Measurements from ENCODE around the gene DOLPP1.

Gene DOLPP1

GRCh38 chr9:129064499-129064908, 16.4 kb upstream of the DOLPP1 start:
- no peak for DNase-seq (ENCODE audit: low read depth)

DNA sequence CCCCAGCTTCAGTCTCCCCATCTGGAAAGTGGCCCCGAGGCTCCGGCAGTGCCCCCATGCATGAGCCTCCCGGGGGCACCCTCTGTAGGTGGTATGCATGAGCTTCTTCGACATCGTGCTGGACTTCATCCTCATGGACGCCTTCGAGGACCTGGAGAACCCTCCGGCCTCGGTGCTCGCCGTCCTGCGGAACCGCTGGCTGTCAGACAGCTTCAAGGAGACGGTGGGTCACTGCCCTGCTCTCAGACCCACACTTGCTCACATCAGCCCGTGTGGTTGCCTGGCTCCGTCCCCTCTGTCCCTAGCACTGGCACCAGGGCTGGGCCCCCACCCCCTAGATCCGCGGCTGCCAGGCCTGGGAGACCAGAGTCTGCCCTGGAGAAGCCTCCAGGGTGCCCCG, 12.8 kb upstream of the DOLPP1 start:
- DNase-seq (ENCODE audit: low read depth) = no peak

DNA sequence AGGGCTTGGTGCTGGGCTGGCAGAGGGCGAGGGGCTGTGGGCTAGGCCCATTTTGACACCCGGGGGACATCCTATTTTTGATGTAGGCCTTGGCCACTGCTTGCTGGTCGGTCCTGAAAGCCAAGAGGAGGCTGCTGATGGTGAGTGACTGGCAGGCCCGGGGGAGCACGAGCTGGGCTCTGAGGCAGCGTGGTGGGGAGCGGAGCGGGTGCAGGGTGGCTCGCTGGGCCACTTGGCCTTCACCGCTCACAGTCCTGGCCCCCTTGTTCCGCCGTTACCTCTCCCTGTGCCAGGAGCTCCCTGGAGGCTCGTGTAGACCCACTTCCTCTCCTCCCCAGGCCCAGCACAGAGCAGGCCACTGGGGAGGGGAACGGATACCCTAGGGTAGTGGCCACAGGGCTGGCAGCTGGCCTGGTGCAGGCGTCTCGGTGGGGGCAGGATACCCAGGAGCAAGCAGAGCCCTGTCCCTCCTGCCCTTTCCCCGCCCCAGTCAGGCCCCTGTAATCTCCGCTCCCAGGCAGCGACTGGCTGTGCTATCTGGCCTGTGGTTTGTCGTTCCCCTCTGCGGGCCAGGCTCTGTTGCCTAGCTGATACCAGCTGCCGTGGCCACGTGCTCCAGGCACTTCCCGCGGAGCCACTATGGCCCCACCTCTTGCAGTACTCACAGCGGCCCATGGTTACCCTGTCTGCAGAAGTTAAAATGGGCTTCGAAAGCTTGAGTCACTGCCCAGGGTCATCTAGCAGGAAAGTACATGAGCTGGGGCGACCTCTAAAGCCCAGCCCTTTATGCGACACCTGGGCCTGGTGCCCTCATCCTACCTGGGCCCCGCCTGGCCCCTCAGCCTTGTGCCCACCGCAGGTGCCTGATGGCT, 11.7 kb upstream of the DOLPP1 start:
- no peak for DNase-seq (ENCODE audit: low read depth)

DNA sequence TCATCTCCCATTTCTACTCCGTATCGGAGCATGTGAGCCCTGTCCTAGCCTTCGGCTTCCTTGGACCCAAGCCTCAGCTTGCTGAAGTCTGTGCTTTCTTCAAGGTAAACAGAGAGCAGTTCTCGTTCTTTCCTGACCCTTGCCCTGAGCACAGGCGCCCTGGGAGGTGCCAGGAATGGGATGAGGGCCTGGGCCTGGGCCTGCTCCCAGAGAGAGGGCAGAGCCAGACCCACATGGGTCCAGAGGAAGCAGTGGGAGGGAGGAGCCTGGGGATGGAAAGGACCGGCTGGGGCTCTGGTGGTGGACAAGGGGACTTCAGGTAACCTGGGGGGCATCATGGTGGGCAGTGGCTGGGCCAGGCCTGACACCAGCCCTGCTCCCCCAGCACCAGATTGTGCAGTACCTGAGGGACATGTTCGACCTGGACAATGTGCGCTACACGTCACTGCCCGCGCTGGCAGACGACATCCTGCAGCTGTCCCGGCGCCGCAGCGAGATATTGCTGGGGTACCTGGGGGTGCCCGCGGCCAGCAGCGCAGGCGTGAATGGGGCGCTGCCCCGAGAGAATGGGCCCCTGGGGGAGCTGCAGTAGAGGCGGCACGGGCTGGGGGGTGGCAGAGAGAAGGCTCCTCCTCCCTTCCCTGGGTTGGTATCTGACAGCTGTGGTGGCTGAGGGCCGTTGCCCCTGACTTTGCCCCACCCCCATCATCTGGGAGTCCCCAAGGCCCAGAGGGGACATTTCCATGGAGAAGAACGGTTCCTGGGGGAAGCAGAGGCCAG, 10.9 kb upstream of the DOLPP1 start:
- no peak for DNase-seq (ENCODE audit: low read depth)

DNA sequence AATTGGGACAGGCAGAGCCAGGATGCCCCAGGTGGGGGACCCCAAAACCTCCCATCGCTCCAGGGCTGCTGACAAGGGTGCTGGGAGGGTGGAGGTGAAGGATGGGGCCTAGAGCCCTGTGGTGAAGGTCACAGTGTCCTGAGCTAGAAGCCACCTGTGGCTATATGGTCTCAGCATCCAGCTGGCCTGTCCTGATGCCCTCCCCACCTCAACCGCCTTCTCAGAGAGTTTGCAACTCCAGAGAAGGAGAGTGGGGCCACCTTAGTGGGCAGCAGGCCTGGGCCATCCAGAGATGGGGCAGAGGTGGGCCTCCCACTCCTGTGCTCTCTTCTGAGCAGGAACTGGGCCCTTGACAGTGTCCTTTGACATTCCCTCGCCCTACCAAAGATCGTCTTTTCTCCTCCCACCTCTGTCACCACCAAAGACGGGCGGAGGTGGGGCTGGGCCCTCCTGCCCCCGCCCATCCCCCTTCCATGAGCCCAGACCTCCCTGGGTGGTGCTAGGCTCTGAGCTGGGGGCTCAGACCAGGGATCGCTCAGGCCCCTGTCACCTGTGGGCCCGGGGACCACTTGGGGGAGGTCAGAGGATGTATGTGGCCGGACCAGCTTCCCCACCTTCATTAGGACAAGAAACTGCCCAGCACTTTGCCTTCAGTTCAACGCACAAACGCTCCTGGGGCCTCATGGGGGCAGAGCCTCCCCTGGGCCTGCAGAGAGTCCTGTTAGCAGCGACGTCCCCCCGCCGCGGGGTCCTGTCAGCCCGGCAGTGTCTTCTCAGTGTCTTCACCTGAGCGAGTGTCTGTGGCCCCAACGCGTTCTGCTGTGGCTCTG, 10.0 kb upstream of the DOLPP1 start:
- DNase-seq (ENCODE audit: low read depth) = no peak

DNA sequence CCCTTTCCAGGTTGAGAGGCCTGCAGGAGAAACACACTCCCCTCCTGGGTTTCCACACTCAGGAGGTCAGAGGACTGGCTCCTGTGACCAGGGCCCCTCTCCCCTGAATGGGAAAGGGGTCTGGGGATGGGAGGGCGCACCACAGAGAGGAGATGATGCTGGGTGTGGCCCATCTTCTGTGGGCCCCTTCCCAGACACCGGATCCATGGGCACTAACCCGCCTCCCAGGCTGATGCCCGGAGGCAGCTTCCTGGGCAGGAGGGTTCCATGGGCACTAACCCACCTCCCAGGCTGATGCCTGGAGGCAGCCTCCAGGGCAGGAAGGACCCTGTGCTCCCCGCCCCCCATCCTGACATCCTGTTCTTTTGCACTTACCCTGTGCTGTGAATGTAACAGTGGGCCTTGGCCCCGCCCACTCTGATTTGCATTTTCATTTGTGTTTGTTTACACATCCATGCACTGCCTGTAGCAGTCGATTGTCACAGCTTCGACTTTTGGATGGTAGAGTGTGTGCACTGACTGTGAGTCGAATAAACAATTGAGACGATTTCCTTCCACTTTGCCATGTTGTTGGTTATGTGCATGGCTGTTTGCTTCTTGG, 9.3 kb upstream of the DOLPP1 start:
- no peak for DNase-seq (ENCODE audit: low read depth)

GRCh38 chr9:129072171-129072570, 8.7 kb upstream of the DOLPP1 start:
- no peak for DNase-seq (ENCODE audit: low read depth)

DNA sequence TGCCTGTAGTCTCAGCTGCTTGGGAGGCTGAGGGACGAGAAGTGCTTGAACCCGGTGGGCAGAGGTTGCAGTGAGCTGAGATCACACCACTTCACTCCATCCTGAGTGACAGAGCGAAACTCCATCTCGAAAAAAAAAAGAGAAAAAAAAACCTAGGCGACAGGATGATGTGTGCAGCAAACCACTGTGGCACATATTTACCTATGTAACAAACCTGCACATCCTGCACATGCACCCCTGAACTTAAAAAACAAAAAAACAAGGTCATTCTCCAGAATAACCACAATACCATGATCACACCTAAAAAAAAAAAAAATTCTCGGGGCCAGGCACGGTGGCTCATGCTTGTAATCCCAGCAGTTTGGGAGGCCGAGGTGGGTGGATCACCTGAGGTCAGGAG, 7.5 kb upstream of the DOLPP1 start:
- DNase-seq (ENCODE audit: low read depth) = no peak

GRCh38 chr9:129074106-129074505, 6.8 kb upstream of the DOLPP1 start:
- DNase-seq (ENCODE audit: low read depth) = no peak

DNA sequence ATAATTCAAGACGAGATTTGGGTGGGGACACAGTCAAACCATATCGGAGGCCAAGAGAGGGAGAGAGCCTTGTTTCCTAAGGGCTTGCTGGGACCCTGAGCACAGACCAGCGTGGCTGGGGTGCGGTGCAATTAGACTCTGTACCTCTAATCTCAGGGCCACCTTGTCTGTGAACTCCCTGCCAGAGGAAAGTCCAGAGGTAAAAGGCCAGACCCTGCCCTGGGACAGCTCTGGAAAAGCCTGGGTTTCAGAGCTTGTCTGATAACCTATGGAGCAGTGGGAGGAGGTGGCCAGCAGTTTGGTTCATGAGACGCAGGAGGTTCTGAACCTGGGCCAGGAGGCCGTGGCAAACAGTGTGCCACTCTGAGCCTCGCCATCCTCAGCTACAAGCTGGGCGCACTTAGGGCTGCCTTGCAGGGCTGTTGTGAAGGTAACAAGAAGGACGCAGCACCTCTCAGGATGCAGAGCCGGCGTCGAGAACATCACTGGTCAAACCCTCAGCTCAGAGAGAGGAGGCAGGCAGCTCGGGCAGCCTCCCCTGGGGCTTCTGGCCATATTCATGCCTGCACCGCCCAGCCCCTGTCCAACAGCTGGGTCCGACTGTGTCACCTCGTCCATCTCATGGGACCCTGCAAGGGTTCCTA, 4.8 kb upstream of the DOLPP1 start:
- DNase-seq (ENCODE audit: low read depth) = no peak

- DNase-seq (ENCODE audit: low read depth) = no peak
Observed at GRCh38 chr9:129076640-129077037, 4.3 kb upstream of the DOLPP1 start.

DNA sequence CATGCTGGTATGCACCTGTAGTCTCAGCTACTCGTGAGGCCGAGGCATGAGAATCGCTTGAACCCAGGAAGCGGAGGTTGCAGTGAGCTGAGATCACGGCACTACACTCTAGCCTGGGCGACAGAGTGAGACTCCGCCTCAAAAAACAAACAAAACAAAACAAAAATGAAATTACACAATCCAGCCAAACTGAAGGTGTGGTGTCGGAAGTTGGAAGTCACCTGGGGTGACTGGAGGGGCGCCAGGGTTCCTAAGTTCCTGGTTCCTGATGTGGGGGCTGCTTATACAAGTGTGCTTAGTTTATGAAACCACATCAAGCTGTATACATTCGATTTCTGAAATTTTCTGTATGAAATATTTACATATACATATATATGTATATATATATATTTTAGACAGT, 3.7 kb upstream of the DOLPP1 start:
- DNase-seq (ENCODE audit: low read depth) = no peak

DNA sequence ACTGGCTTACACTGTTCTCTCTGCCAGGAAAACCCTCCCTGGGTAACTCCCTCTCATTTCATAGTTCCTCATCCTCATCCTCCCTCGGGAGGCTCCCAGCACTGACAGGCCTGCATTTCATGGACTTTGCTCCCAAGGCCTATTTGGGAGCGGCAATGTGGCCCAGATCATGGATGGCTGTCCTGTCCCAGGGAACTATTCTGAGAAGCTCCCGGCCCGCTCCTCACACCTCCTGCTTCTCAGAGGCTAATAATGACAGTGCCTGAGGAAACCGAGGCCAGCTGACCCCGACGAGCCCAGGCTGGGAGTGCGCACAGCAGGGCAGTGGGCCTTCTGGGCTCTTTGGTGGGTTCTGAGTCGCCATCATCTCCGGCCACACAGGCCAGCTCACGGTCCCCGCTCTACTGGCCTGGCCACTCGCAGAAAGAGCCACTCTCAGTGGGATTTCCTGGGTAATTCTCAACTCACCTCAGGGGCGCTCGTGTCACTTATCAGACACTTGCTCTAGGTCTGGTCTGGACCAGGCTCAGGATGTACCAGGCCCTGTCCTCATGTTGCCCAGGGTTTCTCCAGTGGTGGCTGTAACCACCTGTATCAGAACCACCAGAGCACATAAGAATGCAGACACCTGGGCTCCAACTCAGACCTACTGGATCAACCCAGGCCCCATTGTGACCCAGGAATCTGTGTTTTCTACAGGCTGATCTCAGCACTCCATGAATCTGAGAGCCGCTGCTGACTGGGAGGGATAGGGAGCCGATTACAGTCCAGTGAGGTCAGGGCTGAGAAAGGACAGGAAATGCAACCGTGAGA, 2.0 kb upstream of the DOLPP1 start:
- no peak for DNase-seq (ENCODE audit: low read depth)

- DNase-seq (ENCODE audit: low read depth) = no peak
Observed at GRCh38 chr9:129079829-129080228, 1.1 kb upstream of the DOLPP1 start.

- DNase-seq (ENCODE audit: low read depth) = no peak
Observed at GRCh38 chr9:129080298-129080600, 662 bp upstream of the DOLPP1 start.

DNA sequence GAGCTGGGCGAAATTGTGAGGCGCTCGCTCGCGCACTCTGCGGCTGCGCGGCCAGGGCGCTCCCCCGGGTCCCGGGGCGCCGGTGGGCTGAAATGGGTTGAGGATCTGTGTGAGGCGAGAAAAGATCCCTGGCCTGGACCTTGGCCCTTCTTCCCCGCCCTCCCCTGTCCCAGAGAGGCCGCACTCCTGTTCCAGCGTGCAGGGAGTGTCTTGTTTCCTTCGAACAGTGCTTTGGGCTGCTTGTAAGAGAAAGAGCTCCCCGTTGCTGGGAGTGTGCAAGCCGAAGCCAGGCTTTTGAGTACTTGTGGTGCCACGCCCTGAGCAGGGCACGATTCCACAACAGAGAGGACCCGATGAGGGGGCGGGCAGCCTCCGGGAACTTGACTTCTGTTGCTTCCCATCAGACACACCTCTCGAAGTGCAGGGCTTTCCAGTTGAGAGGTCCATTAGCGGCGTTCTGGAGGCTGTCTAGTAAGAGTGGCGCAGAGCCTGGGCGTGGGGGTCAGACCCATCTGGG, 535 bp downstream of the DOLPP1 start:
- no peak for DNase-seq (ENCODE audit: low read depth)

- DNase-seq (ENCODE audit: low read depth) = no peak
Observed at GRCh38 chr9:129084087-129084486, 3.2 kb downstream of the DOLPP1 start.

GRCh38 chr9:129089246-129089645, 8.3 kb downstream of the DOLPP1 start:
- no peak for DNase-seq (ENCODE audit: low read depth)

DNA sequence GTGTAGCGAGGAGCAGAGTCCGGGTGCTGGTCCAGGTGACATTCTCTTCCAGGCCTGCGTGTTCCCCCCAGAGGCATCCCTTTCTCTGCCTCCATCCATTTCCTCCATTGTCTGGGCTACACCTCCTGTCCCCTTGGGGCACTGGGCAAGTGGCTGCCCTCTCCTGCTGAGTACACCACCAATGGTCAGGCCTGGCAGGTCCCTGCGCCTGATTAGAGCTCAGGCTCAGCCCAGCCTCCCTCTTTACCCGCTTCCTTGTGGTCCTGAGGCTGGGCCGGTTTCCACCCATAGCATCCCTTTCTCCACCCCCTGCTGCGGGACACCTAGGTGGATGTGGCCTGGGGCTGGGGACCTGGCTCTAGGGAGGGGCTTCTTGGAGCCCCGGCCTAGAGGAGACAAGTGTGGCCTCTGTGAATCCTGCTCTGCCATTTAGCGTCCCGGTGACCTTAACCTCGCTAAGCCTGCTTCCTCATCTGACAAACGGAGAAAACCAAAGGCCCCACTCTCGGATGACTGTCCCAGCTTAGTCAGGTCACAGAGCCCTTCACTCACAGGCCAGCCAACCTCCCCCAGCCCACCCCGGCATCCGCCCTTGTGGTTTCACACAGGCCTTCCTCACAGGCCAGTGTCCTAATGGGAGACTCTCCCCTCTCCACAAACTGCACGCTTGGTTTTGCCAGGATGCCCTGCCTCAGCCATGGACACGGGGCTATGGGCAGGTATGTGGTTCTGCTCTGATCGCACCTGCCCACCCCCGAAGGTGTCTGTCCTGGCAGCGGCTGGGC, 12.9 kb downstream of the DOLPP1 start:
- no peak for DNase-seq (ENCODE audit: low read depth)

All from EH (cell line).